ENCODE measurements around the gene LRP3. TPM values are rescaled to one million over a fixed set of nuclear protein-coding genes. Genes with fewer than 3 reads are reported as not detected.
"Not testable (repeated sequence)": the region's sequence is repeated elsewhere in the genome, so short reads cannot be mapped to it uniquely, and the experiment has no call there.

LRP3 gene
- total and polyA plus RNA-seq, 12 donors = 8.5 to 23.6 (median 15.9) TPM

DNA sequence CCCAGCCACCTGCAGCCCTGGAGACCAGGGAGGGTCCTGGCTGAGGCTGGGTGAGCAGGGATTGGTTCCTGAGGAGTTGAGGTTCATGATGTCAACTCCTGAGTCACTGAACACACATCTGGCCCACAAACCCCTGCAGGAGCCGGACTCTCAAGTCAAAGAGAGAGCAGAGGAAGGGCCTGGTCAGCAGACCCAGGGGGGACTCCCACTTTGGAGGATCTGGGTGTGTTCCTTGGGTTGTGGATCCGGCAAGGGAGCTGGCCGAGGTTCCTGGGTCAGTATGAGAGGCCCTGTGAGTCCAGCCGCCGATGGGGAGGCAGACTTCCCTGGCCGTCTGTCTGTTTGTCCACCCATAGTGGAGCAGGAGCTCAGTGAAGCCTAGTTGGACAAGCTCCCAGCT, 27.5 kb downstream of the LRP3 start:
- WGBS, 2 donors = 65 to 71% methylated on average over 6 of the region's 6 CpGs
- Histone ChIP-seq H3K27me3 (peaks cover 22 to 81% (median 65%) of the 10 kb centered on the region in 7 donors), H3K4me1 (peaks cover 0 to 11% (median 4%) of the 10 kb centered on the region in 9 donors), H3K27ac (no peak overlapping the region), H3K9me3 (no peaks in the 10 kb centered on the region), H3K36me3 (no peaks in the 10 kb centered on the region), H3K4me3 (no peak overlapping the region)
- DNase-seq (no peak), ATAC-seq (no peak)
- intact Hi-C loops (cut with DNase I) = no loop called here
- TF ChIP-seq, protein P1, sequence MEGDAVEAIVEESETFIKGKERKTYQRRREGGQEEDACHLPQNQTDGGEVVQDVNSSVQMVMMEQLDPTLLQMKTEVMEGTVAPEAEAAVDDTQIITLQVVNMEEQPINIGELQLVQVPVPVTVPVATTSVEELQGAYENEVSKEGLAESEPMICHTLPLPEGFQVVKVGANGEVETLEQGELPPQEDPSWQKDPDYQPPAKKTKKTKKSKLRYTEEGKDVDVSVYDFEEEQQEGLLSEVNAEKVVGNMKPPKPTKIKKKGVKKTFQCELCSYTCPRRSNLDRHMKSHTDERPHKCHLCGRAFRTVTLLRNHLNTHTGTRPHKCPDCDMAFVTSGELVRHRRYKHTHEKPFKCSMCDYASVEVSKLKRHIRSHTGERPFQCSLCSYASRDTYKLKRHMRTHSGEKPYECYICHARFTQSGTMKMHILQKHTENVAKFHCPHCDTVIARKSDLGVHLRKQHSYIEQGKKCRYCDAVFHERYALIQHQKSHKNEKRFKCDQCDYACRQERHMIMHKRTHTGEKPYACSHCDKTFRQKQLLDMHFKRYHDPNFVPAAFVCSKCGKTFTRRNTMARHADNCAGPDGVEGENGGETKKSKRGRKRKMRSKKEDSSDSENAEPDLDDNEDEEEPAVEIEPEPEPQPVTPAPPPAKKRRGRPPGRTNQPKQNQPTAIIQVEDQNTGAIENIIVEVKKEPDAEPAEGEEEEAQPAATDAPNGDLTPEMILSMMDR (IDR thresholded peaks at IDR 0.05) = no peak

DNA sequence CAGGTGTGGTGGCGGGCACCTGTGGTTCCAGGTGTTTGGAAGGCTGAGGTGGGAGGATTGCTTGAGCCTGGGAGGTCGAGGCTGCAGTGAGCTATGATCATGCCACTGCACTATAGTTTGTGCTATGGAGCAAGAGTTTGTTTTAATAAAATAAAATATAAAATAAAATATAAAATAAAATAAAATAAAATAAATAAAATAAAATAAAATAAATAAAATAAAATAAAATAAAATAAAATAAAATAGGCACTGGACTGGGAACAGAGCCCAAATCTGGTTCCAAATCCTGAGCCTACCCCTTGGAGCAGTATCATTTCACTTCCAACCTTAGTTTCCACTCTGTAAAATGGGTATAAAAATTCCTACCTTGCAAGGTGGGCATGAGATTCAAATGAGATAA, 28.1 kb downstream of the LRP3 start:
- WGBS, 2 donors = 81 to 85% methylated on average over 2 of the region's 2 CpGs
- H3K27ac ChIP-seq; ATAC-seq; H3K36me3 ChIP-seq; H3K9me3 ChIP-seq; intact Hi-C loops (cut with DNase I); DNase-seq; H3K4me3 ChIP-seq: not testable (repeated sequence)
- peaks cover 0 to 11% (median 4%) of the 10 kb centered on the region in 9 donors for H3K4me1 ChIP-seq
- peaks cover 28 to 86% (median 71%) of the 10 kb centered on the region in 7 donors for H3K27me3 ChIP-seq

DNA sequence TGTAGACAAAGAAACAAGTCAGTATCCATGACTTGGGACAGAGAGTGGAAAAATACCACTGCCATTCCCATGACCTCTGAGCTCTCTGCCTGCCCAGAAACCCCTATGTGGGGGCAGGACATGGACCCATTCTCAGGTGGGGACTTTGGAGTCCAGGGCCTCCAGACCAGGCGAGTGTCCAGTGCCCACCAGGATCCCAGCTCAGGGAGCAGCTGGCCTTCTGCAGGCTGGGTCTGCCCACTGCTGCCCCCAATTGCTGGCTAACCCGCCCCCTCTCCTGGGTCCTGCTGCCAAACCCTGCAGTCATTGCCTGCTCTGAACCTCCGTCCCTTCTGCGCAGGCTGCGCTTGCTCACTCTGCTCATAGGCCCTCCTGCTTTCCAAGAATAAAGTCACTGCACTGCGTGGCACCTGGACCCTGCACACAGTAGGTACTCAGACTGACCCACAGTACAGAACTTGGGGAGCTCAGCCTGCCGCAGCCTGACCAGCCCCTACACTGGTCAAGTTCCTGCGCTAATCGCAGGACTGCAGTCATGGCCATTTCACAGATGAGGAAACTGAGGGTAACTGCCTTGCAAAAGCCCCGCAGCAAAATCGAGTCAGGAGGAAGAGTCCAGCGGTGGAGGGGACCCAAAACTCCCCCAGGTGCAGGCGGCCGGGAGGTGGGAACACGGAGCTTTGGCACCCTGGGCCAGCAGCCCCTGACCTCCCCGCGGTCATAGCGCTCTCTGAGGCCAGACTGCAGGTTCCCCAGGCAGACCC, 30.7 kb downstream of the LRP3 start:
- no peak for DNase-seq
- no peak for ATAC-seq
- Histone ChIP-seq H3K4me1 (peaks cover 0 to 11% (median 4%) of the 10 kb centered on the region in 9 donors), H3K27me3 (peaks cover 32 to 92% (median 83%) of the 10 kb centered on the region in 7 donors), H3K9me3 (peaks cover 0 to 28% (median 20%) of the 10 kb centered on the region in 11 donors), H3K27ac (no peak overlapping the region), H3K4me3 (peak overlapping the region in 2 of 10 donors; percentile 10 to 22), H3K36me3 (no peaks in the 10 kb centered on the region)
- TF ChIP-seq, protein P1 (IDR thresholded peaks at IDR 0.05) = no peak
- intact Hi-C loops (cut with DNase I) = no loop called here
- 49 to 55% methylated on average over 18 of the region's 18 CpGs for WGBS, 2 donors

DNA sequence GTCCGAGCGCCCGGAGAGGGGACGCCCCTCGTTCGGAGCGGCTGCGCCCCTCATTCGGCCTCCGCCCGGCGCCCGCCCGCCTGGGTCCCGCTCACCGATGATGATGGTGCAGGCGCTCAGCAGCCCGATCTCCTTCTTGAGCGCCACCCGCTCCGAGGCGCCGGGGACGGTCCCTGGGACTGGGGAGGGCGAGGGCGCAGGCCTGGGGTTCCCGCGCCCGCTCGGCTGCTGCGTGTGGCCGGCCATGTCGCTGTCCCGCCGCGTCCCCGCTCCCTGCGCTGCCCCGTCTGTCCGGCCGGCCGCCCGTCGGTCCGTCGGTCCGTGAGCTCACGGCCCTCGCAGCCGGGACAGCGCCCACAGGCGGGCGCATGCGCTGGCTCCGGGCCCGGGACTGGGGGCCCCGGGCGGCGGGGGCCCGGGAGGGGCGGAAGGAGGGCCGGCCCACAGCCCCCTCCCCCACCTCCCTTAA, 31.4 kb downstream of the LRP3 start, which contains the start of gene SLC7A10:
SLC7A10 (minus strand) TSS at position 393 of the 469 bp plus-strand sequence; CDS start at position 246, 147 bp downstream.
- H3K27me3 ChIP-seq = peaks cover 32 to 98% (median 82%) of the 10 kb centered on the region in 7 donors
- H3K36me3 ChIP-seq = no peaks in the 10 kb centered on the region
- peak within 1 kb of the TSS in 6 of 10 donors; percentile 1 to 43 (median 12) for H3K4me3 ChIP-seq
- TF ChIP-seq, protein P1 (IDR thresholded peaks at IDR 0.05) = no peak
- peaks cover 0 to 11% (median 4%) of the 10 kb centered on the region in 9 donors for H3K4me1 ChIP-seq
- peaks cover 0 to 28% (median 20%) of the 10 kb centered on the region in 11 donors for H3K9me3 ChIP-seq
- H3K27ac ChIP-seq = no peak within 1 kb of the TSS
- WGBS, 2 donors = 2% methylated on average over 57 to 62 of the region's 62 CpGs
- ATAC-seq (peak in 3 of 8 donors; percentile 16 to 38 (median 18)), DNase-seq (peak in 1 of 2 donors; percentile 10)
- intact Hi-C loops (cut with DNase I) = no loop called here

All from heart right ventricle (tissue), 16 donors.